ENCODE measurements around the gene ZNF141.

- TF ChIP-seq CTCF (IDR thresholded peaks at IDR 0.05 in 2 of 3, conservative IDR thresholded peaks at IDR 0.05 in 1 of 3; ENCODE audit: control insufficient read depth in 2 of 3, extremely low read depth in 1 of 3, insufficient read depth in 1 of 3, low read depth in 3 of 3, low read length in 3 of 3) (no peak), BCL3 (IDR thresholded peaks at IDR 0.05; ENCODE audit: borderline replicate concordance, insufficient read depth, low read depth, low read length, poor library complexity, severe bottlenecking) (no peak), EZH2 (IDR thresholded peaks at IDR 0.05; ENCODE audit: borderline replicate concordance, control insufficient read depth, low read depth, low read length) (no peak)
Observed at GRCh38 chr4:336099-336892, 1.3 kb upstream of the ZNF141 start.
